ENCODE data around the gene C3orf18. TPM values are rescaled to one million over a fixed set of nuclear protein-coding genes. Genes with fewer than 3 reads are reported as not detected.

C3orf18 gene
- total and polyA plus RNA-seq, 2 donors from 2014 or later, result 6.2 to 14.9 TPM

- H3K27me3 ChIP-seq (ENCODE audit: control insufficient read depth, insufficient read depth, low read length), result no peaks in the 10 kb centered on the region
- TF ChIP-seq, protein P1, sequence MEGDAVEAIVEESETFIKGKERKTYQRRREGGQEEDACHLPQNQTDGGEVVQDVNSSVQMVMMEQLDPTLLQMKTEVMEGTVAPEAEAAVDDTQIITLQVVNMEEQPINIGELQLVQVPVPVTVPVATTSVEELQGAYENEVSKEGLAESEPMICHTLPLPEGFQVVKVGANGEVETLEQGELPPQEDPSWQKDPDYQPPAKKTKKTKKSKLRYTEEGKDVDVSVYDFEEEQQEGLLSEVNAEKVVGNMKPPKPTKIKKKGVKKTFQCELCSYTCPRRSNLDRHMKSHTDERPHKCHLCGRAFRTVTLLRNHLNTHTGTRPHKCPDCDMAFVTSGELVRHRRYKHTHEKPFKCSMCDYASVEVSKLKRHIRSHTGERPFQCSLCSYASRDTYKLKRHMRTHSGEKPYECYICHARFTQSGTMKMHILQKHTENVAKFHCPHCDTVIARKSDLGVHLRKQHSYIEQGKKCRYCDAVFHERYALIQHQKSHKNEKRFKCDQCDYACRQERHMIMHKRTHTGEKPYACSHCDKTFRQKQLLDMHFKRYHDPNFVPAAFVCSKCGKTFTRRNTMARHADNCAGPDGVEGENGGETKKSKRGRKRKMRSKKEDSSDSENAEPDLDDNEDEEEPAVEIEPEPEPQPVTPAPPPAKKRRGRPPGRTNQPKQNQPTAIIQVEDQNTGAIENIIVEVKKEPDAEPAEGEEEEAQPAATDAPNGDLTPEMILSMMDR (IDR thresholded peaks at IDR 0.05; ENCODE audit: borderline replicate concordance, extremely low read depth, insufficient read depth), result no peak
- peaks cover 4 to 57% (median 55%) of the 10 kb centered on the region in 3 donors for H3K4me1 ChIP-seq (ENCODE audit: control insufficient read depth in 2 of 3, insufficient read depth in 2 of 3, low read depth in 1 of 3, low read length in 3 of 3)
- peaks cover 0 to 7% (median 3%) of the 10 kb centered on the region in 3 donors for H3K36me3 ChIP-seq (ENCODE audit: control insufficient read depth in 2 of 3, insufficient read depth in 3 of 3, low read length in 3 of 3)
- FAIRE-seq, result no peak
- H3K9me3 ChIP-seq (ENCODE audit: control insufficient read depth in 2 of 3, insufficient read depth in 1 of 3, low read length in 3 of 3), result no peaks in the 10 kb centered on the region
- H3K4me3 ChIP-seq (ENCODE audit: low read length in 3 of 3), result peak overlapping the region in 1 of 3 donors; percentile 8
- peak overlapping the region; percentile 99 for H3K27ac ChIP-seq (ENCODE audit: low read depth in 2 of 2, low read length in 2 of 2)
- intact Hi-C loops (cut with DNase I), result no loop called here
- peak overlapping the region in 2 of 3 donors; percentile 43 to 83 for H3K9ac ChIP-seq (ENCODE audit: low read length in 3 of 3)
- DNase-seq, result no peak
Measured at GRCh38 chr3:50599716-50600118, 32.2 kb upstream of the C3orf18 start.

- peak overlapping the region in 1 of 3 donors; percentile 83 for H3K9ac ChIP-seq (ENCODE audit: low read length in 3 of 3)
- DNase-seq (peak in 2 of 5 donors; percentile 21 to 29), FAIRE-seq (no peak)
- H3K27me3 ChIP-seq (ENCODE audit: control insufficient read depth, insufficient read depth, low read length), result no peaks in the 10 kb centered on the region
- peaks cover 4 to 52% (median 51%) of the 10 kb centered on the region in 3 donors for H3K4me1 ChIP-seq (ENCODE audit: control insufficient read depth in 2 of 3, insufficient read depth in 2 of 3, low read depth in 1 of 3, low read length in 3 of 3)
- no peaks in the 10 kb centered on the region for H3K9me3 ChIP-seq (ENCODE audit: control insufficient read depth in 2 of 3, insufficient read depth in 1 of 3, low read length in 3 of 3)
- TF ChIP-seq, protein P1 (IDR thresholded peaks at IDR 0.05; ENCODE audit: borderline replicate concordance, extremely low read depth, insufficient read depth), result no peak
- peaks cover 0 to 3% (median 0%) of the 10 kb centered on the region in 3 donors for H3K36me3 ChIP-seq (ENCODE audit: control insufficient read depth in 2 of 3, insufficient read depth in 3 of 3, low read length in 3 of 3)
- H3K4me3 ChIP-seq (ENCODE audit: low read length in 3 of 3), result no peak overlapping the region
- intact Hi-C loops (cut with DNase I), result no loop called here
- peak overlapping the region; percentile 99 for H3K27ac ChIP-seq (ENCODE audit: low read depth in 2 of 2, low read length in 2 of 2)
Measured at GRCh38 chr3:50599115-50599715, 31.7 kb upstream of the C3orf18 start.

- intact Hi-C loops (cut with DNase I), result no loop called here
- no peak for FAIRE-seq
- no peaks in the 10 kb centered on the region for H3K9me3 ChIP-seq (ENCODE audit: control insufficient read depth in 2 of 3, insufficient read depth in 1 of 3, low read length in 3 of 3)
- no peaks in the 10 kb centered on the region for H3K27me3 ChIP-seq (ENCODE audit: control insufficient read depth, insufficient read depth, low read length)
- H3K27ac ChIP-seq (ENCODE audit: low read depth in 2 of 2, low read length in 2 of 2), result no peak overlapping the region
- H3K36me3 ChIP-seq (ENCODE audit: control insufficient read depth in 2 of 3, insufficient read depth in 3 of 3, low read length in 3 of 3), result no peaks in the 10 kb centered on the region
- H3K9ac ChIP-seq (ENCODE audit: low read length in 3 of 3), result no peak overlapping the region
- TF ChIP-seq, protein P1 (IDR thresholded peaks at IDR 0.05; ENCODE audit: borderline replicate concordance, extremely low read depth, insufficient read depth), result no peak
- H3K4me1 ChIP-seq (ENCODE audit: control insufficient read depth in 2 of 3, insufficient read depth in 2 of 3, low read depth in 1 of 3, low read length in 3 of 3), result peaks cover 0 to 21% (median 11%) of the 10 kb centered on the region in 3 donors
- H3K4me3 ChIP-seq (ENCODE audit: low read length in 3 of 3), result no peak overlapping the region
- no peak for DNase-seq
Measured at GRCh38 chr3:50594253-50594785, 26.8 kb upstream of the C3orf18 start.

Data from kidney (tissue), 14 donors.